Measurements from ENCODE around the gene CD72. TPM values are rescaled to one million over a fixed set of nuclear protein-coding genes. Genes with fewer than 3 reads are reported as not detected.
A peak's percentile ranks its signal among the peaks of the same experiment; 100 is the strongest.

Gene CD72
- total RNA-seq, 1 donor from 2014 or later = 125 TPM

GRCh38 chr9:35611230-35611797 is 6.9 kb downstream of the CD72 start:
- TF ChIP-seq CTCF (IDR thresholded peaks at IDR 0.05) = no peak
- CTCF ChIA-PET = interaction anchor here (0.8 to 13.1 kb wide), 14 partner anchors 9 to 532 kb away, joined by 3 to 162 read pairs (median 5); partner anchors contain the start of genes ARHGEF39, CCDC107, CREB3 and FANCG
- Mint-ChIP-seq H3K4me3 (no peak overlapping the region), H3K4me1 (peaks cover 66% of the 10 kb centered on the region), H3K36me3 (ENCODE audit: low read depth) (peaks cover 86% of the 10 kb centered on the region), H3K27me3 (no peaks in the 10 kb centered on the region), H3K27ac (peak overlapping the region; percentile 54), H3K9me3 (no peaks in the 10 kb centered on the region)
- ATAC-seq (ENCODE audit: low read depth) = peak; percentile 94
- no peak for DNase-seq
- intact Hi-C loops (cut with micrococcal nuclease) = no loop called here
- POLR2A ChIA-PET = interaction anchor here (0.7 to 15.6 kb wide), 6 partner anchors 7 to 121 kb away, joined by 3 to 549 read pairs (median 4); partner anchors contain the start of genes CCDC107, CD72, CREB3 and RMRP

- DNase-seq (no peak), ATAC-seq (ENCODE audit: low read depth) (no peak)
- Mint-ChIP-seq H3K27ac (no peak overlapping the region), H3K4me1 (peaks cover 56% of the 10 kb centered on the region), H3K36me3 (ENCODE audit: low read depth) (peaks cover 72% of the 10 kb centered on the region), H3K9me3 (no peaks in the 10 kb centered on the region), H3K27me3 (no peaks in the 10 kb centered on the region), H3K4me3 (no peak overlapping the region)
- intact Hi-C loops (cut with micrococcal nuclease) = no loop called here
- ChIA-PET POLR2A (interaction anchor here (2.1 to 15.6 kb wide), 3 partner anchors 8 to 87 kb away, joined by 9 to 549 read pairs (median 32); partner anchors contain the start of genes CCDC107, CD72, RMRP and SIT1), CTCF (interaction anchor here (4.1 to 13.1 kb wide), 2 partner anchors 38 to 86 kb away, joined by 35 to 162 read pairs; partner anchors contain the start of gene SIT1)
- no peak for TF ChIP-seq CTCF (IDR thresholded peaks at IDR 0.05)
These were observed 8.4 kb downstream of the CD72 start for GRCh38 chr9:35609820-35610163.

GRCh38 chr9:35609001-35609819 is 9.0 kb downstream of the CD72 start:
- H3K36me3 Mint-ChIP-seq (ENCODE audit: low read depth) = peaks cover 70% of the 10 kb centered on the region
- TF ChIP-seq CTCF (IDR thresholded peaks at IDR 0.05) = no peak
- POLR2A ChIA-PET = interaction anchor here (1.3 to 15.6 kb wide), 4 partner anchors 9 to 87 kb away, joined by 5 to 549 read pairs (median 20); partner anchors contain the start of genes CCDC107, CD72, RMRP and SIT1
- H3K9me3 Mint-ChIP-seq = no peaks in the 10 kb centered on the region
- H3K4me1 Mint-ChIP-seq = peaks cover 54% of the 10 kb centered on the region
- intact Hi-C loops (cut with micrococcal nuclease) = no loop called here
- ATAC-seq (ENCODE audit: low read depth) (no peak), DNase-seq (no peak)
- H3K27me3 Mint-ChIP-seq = no peaks in the 10 kb centered on the region
- no peak overlapping the region for H3K27ac Mint-ChIP-seq
- no peak overlapping the region for H3K4me3 Mint-ChIP-seq
- CTCF ChIA-PET = interaction anchor here (2.0 to 13.1 kb wide), 2 partner anchors 10 to 38 kb away, joined by 6 to 162 read pairs; partner anchors contain the start of gene SIT1

- CTCF ChIA-PET = interaction anchor here (2.0 to 13.1 kb wide), 2 partner anchors 11 to 39 kb away, joined by 6 to 162 read pairs; partner anchors contain the start of gene SIT1
- Mint-ChIP-seq H3K4me3 (no peak overlapping the region), H3K9me3 (no peaks in the 10 kb centered on the region), H3K36me3 (ENCODE audit: low read depth) (peaks cover 61% of the 10 kb centered on the region), H3K27ac (peak overlapping the region; percentile 20), H3K27me3 (no peaks in the 10 kb centered on the region), H3K4me1 (peaks cover 54% of the 10 kb centered on the region)
- intact Hi-C loops (cut with micrococcal nuclease) = no loop called here
- no peak for TF ChIP-seq CTCF (IDR thresholded peaks at IDR 0.05)
- ATAC-seq (ENCODE audit: low read depth) (no peak), DNase-seq (no peak)
- POLR2A ChIA-PET = interaction anchor here (0.6 to 15.6 kb wide), 6 partner anchors 10 to 124 kb away, joined by 4 to 549 read pairs (median 7); partner anchors contain the start of genes CCDC107, CD72, CREB3 and RMRP
These were observed 10.0 kb downstream of the CD72 start for GRCh38 chr9:35608221-35608620.
